Pulmonary artery endothelial cell (primary cell): ENCODE results near the gene KCNK10. TPM values are rescaled to one million over a fixed set of nuclear protein-coding genes. Genes with fewer than 3 reads are reported as not detected.
A peak's percentile ranks its signal among the peaks of the same experiment; 100 is the strongest.
"Not testable (repeated sequence)": the region's sequence is repeated elsewhere in the genome, so short reads cannot be mapped to it uniquely, and the experiment has no call there.

Source experiments
- DNase-seq: peaks from one replicate; pipeline ENCODE4 v3.0.0-alpha.2; 2011; ENCODE audit warnings: low read depth, low spot score
- total RNA-seq: library from RNA; depleted of rRNA; stranded (reverse); fragments of >200 nt; gene quantifications from 2 replicates; pipeline ENCODE4 v1.2.3, GENCODE V29; 2014

The KCNK10 gene
- total RNA-seq, 1 donor from 2014 or later = 0.13 TPM

GRCh38 chr14:88270776-88271175 lies 52.3 kb downstream of the KCNK10 start:
- no peak for DNase-seq

DNA sequence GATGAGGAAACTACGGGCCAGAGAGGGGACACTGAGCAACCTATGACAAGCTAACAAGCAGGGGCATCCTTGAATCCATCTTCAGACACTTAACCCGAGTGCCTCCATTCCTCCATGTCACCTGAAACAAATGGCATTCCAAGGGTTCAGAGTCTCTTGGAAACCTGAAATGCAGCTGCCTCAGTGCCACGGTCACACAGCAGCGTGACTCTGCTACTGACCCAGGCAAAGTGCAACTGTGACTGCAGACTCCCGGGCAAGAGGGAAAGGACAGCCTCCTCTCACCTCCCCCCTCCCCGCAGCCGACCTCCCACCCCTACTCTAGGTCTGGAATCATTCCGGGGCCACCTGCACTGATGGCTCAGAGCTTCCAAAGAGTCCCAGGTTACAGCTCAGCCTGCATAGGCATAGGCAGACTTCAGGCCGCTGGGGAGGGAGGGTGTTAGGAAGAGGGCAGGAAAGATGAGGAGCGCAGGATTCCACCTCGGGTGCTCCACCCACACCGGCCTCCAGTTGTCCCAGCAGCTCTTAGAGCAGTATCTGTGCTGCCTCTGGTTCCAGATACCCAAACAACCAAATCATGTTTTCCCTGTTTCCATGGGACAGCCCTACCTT lies 53.2 kb downstream of the KCNK10 start:
- DNase-seq = no peak

DNA sequence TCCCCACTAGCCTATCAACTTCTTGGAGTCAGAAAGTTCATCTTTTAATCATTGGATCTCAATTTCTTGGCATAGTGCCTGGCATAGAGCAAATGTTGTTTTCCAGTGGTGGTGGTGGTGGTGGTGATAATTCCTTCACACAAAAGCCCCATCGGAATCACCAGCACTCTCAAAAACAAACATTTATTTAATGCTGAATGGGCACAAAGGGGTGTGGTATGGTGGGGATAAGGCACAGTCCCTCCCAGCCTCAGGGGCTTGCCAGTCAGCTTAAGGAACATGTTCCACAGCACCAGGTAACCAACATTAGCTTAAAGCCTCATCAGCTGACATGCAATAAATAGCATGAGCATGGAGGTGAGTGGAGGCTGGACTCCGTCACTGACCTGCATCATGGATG lies 56.6 kb downstream of the KCNK10 start:
- DNase-seq = no peak

- DNase-seq = no peak
Measured at GRCh38 chr14:88264116-88264515, 59.0 kb downstream of the KCNK10 start.

DNA sequence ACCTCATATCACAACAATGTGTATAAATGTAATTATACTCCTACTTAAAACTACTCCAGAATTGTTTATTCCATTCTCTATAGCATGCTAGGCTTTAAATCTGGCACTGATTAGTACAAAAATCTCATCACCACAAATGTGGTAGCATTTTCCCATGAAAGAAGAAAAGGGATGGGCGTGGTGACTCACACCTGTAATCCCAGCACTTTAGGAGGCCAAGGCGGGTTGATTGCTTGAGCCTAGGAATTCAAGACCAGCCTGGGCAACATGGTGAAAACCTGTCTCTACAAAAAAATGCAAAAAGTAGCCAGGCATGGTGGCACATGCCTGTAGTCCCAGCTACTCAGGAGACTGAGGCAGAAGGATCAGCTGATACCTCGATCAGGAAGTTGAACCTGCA lies 61.8 kb downstream of the KCNK10 start:
- not testable (repeated sequence) for DNase-seq

- DNase-seq = no peak
Measured at GRCh38 chr14:88258021-88258420, 65.0 kb downstream of the KCNK10 start.

GRCh38 chr14:88256997-88257950 lies 65.8 kb downstream of the KCNK10 start:
- no peak for DNase-seq

- no peak for DNase-seq
Measured at GRCh38 chr14:88255798-88256197, 67.3 kb downstream of the KCNK10 start.

- no peak for DNase-seq
Measured at GRCh38 chr14:88255196-88255595, 67.9 kb downstream of the KCNK10 start.

- DNase-seq = no peak
Measured at GRCh38 chr14:88252498-88252897, 70.6 kb downstream of the KCNK10 start.

GRCh38 chr14:88251650-88252049 lies 71.4 kb downstream of the KCNK10 start:
- DNase-seq = no peak

GRCh38 chr14:88249266-88249665 lies 73.8 kb downstream of the KCNK10 start:
- DNase-seq = no peak

DNA sequence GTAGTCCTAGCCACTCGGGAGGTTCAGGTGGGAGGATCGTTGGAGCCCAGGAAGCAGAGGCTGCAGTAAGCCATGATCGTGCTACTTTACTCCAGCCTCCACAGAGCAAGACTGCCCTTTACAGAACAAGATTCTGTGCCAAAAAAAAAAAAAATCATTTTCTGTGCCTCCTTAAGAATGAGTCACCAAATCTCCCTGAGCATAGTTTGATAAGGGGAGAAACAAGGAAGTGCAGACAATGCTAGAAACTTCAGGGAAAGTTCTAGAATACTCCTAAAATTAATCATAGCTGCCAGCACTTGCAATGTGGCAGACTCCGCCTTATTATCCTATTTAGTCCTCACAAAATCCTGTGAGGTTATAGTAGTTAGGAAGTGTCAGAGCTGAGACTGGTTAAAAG lies 74.5 kb downstream of the KCNK10 start:
- peak; percentile 20 for DNase-seq

- DNase-seq = no peak
Measured at GRCh38 chr14:88247228-88247627, 75.8 kb downstream of the KCNK10 start.

- DNase-seq = no peak
Measured at GRCh38 chr14:88245321-88245720, 77.7 kb downstream of the KCNK10 start.

- DNase-seq = no peak
Measured at GRCh38 chr14:88243946-88244345, 79.1 kb downstream of the KCNK10 start.

DNA sequence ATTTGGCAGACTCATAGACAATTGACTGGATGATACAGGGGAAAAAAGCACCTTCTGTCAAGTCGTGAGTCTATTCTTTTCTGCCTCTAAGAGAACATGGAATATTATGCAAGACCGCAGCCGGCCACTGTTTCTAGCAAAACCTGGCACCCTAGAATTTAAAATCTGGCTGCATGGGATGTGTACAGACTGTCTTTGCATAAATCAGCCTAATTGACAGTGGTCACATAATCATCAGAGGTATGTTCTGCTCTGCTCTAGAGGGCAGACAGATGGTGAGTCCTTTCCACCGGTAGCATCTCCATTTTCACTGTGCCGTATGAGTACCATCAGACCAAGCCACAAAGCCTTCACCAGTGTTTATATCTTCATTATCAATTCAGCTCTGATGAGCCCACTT lies 80.6 kb downstream of the KCNK10 start:
- no peak for DNase-seq

- no peak for DNase-seq
Measured at GRCh38 chr14:88241810-88242209, 81.3 kb downstream of the KCNK10 start.

DNA sequence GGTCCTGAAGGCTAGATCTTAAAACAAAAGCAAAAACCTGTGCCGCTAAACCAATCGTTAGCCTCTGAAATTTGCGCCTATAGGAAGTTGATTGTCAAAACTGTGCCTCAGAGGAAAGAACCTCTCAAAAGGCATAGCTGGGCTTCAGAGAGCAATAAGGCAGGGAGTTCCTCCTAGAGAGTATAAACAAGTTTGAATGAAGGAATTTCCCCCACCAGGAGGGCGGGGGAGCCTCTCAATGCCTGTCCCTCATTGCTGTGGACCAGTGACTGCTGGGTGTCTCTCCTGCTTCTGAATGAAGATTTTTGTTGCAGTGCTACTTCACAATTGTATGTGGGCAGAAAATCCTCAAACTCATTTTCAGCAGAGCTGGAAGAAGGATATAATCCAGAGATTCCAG lies 88.6 kb downstream of the KCNK10 start:
- DNase-seq = no peak

DNA sequence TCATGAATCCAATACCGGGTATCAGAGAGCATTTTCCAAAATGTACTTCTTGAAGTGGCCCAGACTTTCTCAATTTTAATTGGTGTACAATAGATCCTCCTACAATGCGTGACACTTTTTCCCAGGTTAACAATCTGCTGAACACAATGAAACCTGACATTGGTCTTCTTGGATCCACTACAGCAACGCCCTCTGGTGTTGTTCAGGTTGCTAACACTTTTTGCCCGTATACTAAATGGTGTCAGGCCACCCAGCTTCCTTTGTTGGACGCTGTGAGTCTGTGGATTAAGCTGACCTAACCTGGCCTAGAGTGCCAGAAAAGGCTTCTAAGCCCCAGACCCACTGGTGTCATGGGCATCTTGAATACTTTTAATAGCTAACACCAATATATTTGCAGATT lies 89.2 kb downstream of the KCNK10 start:
- DNase-seq = no peak

GRCh38 chr14:88232771-88233170 lies 90.3 kb downstream of the KCNK10 start:
- no peak for DNase-seq

- no peak for DNase-seq
Measured at GRCh38 chr14:88231603-88232002, 91.5 kb downstream of the KCNK10 start.

DNA sequence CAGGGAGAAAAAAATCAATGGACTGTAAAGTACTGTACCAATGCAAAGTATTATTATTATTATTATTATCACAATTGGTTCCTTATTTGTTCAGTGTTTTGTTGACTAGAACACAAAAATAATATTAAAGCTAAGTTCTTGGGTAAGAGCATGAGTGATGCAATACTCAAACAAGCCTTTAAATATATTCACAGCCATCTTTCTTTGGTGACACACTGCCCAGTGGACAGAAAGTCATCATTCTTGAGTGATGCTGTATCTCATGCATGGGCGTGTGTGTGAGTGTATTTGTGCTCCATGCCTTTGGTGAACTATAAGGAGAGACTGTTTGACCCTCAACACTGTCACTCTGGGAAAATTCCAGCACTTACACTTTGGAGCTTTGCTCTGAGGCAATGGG lies 93.6 kb downstream of the KCNK10 start:
- DNase-seq = no peak
